Measurements from ENCODE around the gene TMED5. TPM values are rescaled to one million over a fixed set of nuclear protein-coding genes. Genes with fewer than 3 reads are reported as not detected.

The TMED5 gene
- total RNA-seq, 1 donor from 2014 or later: 40.8 TPM

GRCh38 chr1:93106226-93106625, 74.0 kb downstream of the TMED5 start:
- H3K36me3 ChIP-seq: peaks cover 0 to 4% of the 10 kb centered on the region in 2 donors
- intact Hi-C loops (cut with DNase I): no loop called here
- no peak overlapping the region for H3K4me3 ChIP-seq
- no peak for DNase-seq (ENCODE audit: extremely low spot score in 2 of 2)
- H3K4me1 ChIP-seq: peaks cover 3% of the 10 kb centered on the region
- no peaks in the 10 kb centered on the region for H3K9me3 ChIP-seq
- no peak overlapping the region for H3K27ac ChIP-seq
- TF ChIP-seq POLR2AphosphoS5 (IDR thresholded peaks at IDR 0.05; ENCODE audit: insufficient read depth in 1 of 2, low read depth in 1 of 2) (no peak), POLR2A (IDR thresholded peaks at IDR 0.05) (no peak), CTCF (IDR thresholded peaks at IDR 0.05) (no peak)
- no peaks in the 10 kb centered on the region for H3K27me3 ChIP-seq

- intact Hi-C loops (cut with DNase I): no loop called here
- no peak for DNase-seq (ENCODE audit: extremely low spot score in 2 of 2)
- H3K4me3 ChIP-seq: no peak overlapping the region
These were observed 78.1 kb downstream of the TMED5 start for GRCh38 chr1:93102142-93102541.

More at GRCh38 chr1:93102142-93102541, 78.1 kb downstream of the TMED5 start:
- no peaks in the 10 kb centered on the region for H3K9me3 ChIP-seq
- peaks cover 0 to under 1% of the 10 kb centered on the region in 2 donors for H3K36me3 ChIP-seq
- H3K27me3 ChIP-seq: no peaks in the 10 kb centered on the region
- H3K27ac ChIP-seq: no peak overlapping the region
- H3K4me1 ChIP-seq: no peaks in the 10 kb centered on the region
- no peak for TF ChIP-seq CTCF (IDR thresholded peaks at IDR 0.05)
- no peak for TF ChIP-seq POLR2AphosphoS5 (IDR thresholded peaks at IDR 0.05; ENCODE audit: insufficient read depth in 1 of 2, low read depth in 1 of 2)
- no peak for TF ChIP-seq POLR2A (IDR thresholded peaks at IDR 0.05)

Small RNA genes within 50 kb of the gene (small RNA-seq; reads per million reads assigned to genes)
- not detected for gene AC126124.1

Other genes starting within 250 kb of the TMED5 start
- gene DIPK1A, start 219.0 kb downstream of the TMED5 start, total RNA-seq: 7.9 TPM
- 16.7 TPM for gene MTF2, start 101.1 kb downstream of the TMED5 start, total RNA-seq
- gene CCDC18, start 311 bp upstream of the TMED5 start, total RNA-seq: 17.7 TPM
- gene DR1, start 165.5 kb upstream of the TMED5 start, total RNA-seq: 20.6 TPM

All from vagina (tissue), 2 donors.